Neural progenitor cell (in vitro differentiated cells): ENCODE data around the gene MDN1. TPM values are rescaled to one million over a fixed set of nuclear protein-coding genes. Genes with fewer than 3 reads are reported as not detected.

Experiments used
- DNase-seq: peaks from one replicate; pipeline ENCODE4 v3.0.0-alpha.2; 2016; ENCODE audit warnings: low spot score
- H2AFZ ChIP-seq: fragments of 200-600 bp; sonication (generic); replicated peaks from 2 replicates; pipeline ENCODE4 v1.6.1; 2016; ENCODE audit warnings: antibody characterized with exemption
- H3F3A ChIP-seq: fragments of 200-600 bp; sonication (generic); 2 replicates; pipeline ENCODE4 v1.6.1; 2016; ENCODE audit warnings: antibody characterized with exemption, low read depth
- H3K27ac ChIP-seq: fragments of 200-600 bp; sonication (generic); 2 replicates; pipeline ENCODE4 v1.5.1; 2016; ENCODE audit warnings: mild to moderate bottlenecking
- H3K27me3 ChIP-seq: fragments of 200-600 bp; sonication (generic); 2 replicates; pipeline ENCODE4 v1.6.1; 2016; ENCODE audit warnings: mild to moderate bottlenecking, moderate library complexity
- H3K36me3 ChIP-seq: fragments of 200-600 bp; sonication (generic); 2 replicates; pipeline ENCODE4 v1.5.1; 2016
- H3K4me1 ChIP-seq: fragments of 200-600 bp; sonication (generic); 2 replicates; pipeline ENCODE4 v1.6.1; 2016; ENCODE audit warnings: mixed run types
- H3K4me2 ChIP-seq: fragments of 200-600 bp; sonication (generic); 2 replicates; pipeline ENCODE4 v1.6.1; 2016
- H3K4me3 ChIP-seq: fragments of 200-600 bp; sonication (generic); 2 replicates; pipeline ENCODE4 v1.5.1; 2016
- H3K79me2 ChIP-seq: fragments of 200-600 bp; sonication (generic); 2 replicates; pipeline ENCODE4 v1.6.1; 2016; ENCODE audit warnings: low read depth
- H3K9ac ChIP-seq: fragments of 200-600 bp; sonication (generic); 2 replicates; pipeline ENCODE4 v1.6.1; 2016
- H3K9me3 ChIP-seq: fragments of 200-600 bp; sonication (generic); 2 replicates; pipeline ENCODE4 v1.5.1; 2016; ENCODE audit warnings: low read depth
- H4K20me1 ChIP-seq: fragments of 200-600 bp; sonication (generic); 2 replicates; pipeline ENCODE4 v1.6.1; 2016; ENCODE audit warnings: low read depth
- H3K27ac Mint-ChIP-seq: 3 replicates; pipeline ENCODE4 v1.8.0; 2021; ENCODE audit warnings: mixed read lengths
- H3K27me3 Mint-ChIP-seq: 2 replicates; pipeline ENCODE4 v1.8.0; 2022; ENCODE audit warnings: low read depth, mild to moderate bottlenecking, inconsistent platforms, moderate library complexity, mixed read lengths; ENCODE audit not compliant: insufficient read depth
- H3K36me3 Mint-ChIP-seq: 3 replicates; pipeline ENCODE4 v1.8.0; 2021; ENCODE audit warnings: mixed read lengths
- H3K4me1 Mint-ChIP-seq: 3 replicates; pipeline ENCODE4 v1.8.0; 2021; ENCODE audit warnings: mixed read lengths
- H3K4me3 Mint-ChIP-seq: 3 replicates; pipeline ENCODE4 v1.8.0; 2021; ENCODE audit warnings: mild to moderate bottlenecking, moderate library complexity, mixed read lengths
- H3K9me3 Mint-ChIP-seq: 3 replicates; pipeline ENCODE4 v1.8.0; 2020; ENCODE audit warnings: mixed read lengths
- EZH2 ChIP-seq: fragments of 200-600 bp; sonication (generic); IDR thresholded peaks from 2 replicates; pipeline ENCODE4 v1.6.1; 2017; ENCODE audit warnings: antibody characterized with exemption, mild to moderate bottlenecking, moderate library complexity
- EZH2phosphoT487 ChIP-seq: fragments of 200-600 bp; sonication (generic); IDR thresholded peaks from 2 replicates; pipeline ENCODE4 v1.6.1; 2017; ENCODE audit warnings: antibody characterized with exemption
- total RNA-seq: library from RNA; depleted of rRNA; stranded (reverse); fragments of >200 nt; gene quantifications from 2 replicates; pipeline ENCODE4 v1.2.3, GENCODE V29; 2015; ENCODE audit warnings: low replicate concordance
- TF ChIP-seq, protein P1 (sequence below): fragments of 200-600 bp; sonication (generic); IDR thresholded peaks from 2 replicates; pipeline ENCODE4 v1.5.1; 2017; ENCODE audit warnings: antibody characterized with exemption, mild to moderate bottlenecking

MDN1 gene
- total RNA-seq, 1 donor from 2014 or later, result 40.7 TPM

DNA sequence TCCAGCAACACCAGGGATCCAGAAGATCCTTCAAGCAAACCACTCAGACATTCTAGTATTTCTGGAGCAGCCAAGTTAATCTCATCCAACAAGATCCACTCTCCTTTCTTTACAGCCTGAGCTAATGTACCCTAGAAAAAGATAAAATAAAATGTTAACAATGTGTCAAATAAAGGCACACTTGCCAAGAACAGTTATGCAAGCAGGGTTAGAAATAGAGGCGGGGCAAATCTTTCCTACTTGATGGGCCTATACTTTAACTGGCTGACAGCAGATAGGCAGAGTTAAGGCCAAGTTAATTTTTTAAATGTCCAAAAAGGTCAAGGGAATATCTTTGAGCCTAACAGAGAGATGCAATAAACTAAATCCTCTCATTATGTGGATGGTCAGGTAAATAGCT lies 60.8 kb downstream of the MDN1 start:
- peaks cover 9% of the 10 kb centered on the region for H3K36me3 ChIP-seq
- Mint-ChIP-seq H3K27me3 (no peaks in the 10 kb centered on the region), H3K4me1 (no peaks in the 10 kb centered on the region), H3K9me3 (no peaks in the 10 kb centered on the region), H3K27ac (no peak overlapping the region), H3K4me3 (no peak overlapping the region), H3K36me3 (peaks cover 26% of the 10 kb centered on the region)
- no peaks in the 10 kb centered on the region for H4K20me1 ChIP-seq
- no peak for TF ChIP-seq EZH2
- no peak for TF ChIP-seq EZH2phosphoT487
- TF ChIP-seq, protein P1, sequence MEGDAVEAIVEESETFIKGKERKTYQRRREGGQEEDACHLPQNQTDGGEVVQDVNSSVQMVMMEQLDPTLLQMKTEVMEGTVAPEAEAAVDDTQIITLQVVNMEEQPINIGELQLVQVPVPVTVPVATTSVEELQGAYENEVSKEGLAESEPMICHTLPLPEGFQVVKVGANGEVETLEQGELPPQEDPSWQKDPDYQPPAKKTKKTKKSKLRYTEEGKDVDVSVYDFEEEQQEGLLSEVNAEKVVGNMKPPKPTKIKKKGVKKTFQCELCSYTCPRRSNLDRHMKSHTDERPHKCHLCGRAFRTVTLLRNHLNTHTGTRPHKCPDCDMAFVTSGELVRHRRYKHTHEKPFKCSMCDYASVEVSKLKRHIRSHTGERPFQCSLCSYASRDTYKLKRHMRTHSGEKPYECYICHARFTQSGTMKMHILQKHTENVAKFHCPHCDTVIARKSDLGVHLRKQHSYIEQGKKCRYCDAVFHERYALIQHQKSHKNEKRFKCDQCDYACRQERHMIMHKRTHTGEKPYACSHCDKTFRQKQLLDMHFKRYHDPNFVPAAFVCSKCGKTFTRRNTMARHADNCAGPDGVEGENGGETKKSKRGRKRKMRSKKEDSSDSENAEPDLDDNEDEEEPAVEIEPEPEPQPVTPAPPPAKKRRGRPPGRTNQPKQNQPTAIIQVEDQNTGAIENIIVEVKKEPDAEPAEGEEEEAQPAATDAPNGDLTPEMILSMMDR, result no peak
- no peaks in the 10 kb centered on the region for H3K9me3 ChIP-seq
- H3K27me3 ChIP-seq, result no peaks in the 10 kb centered on the region
- H3K79me2 ChIP-seq, result no peaks in the 10 kb centered on the region
- no peak overlapping the region for H2AFZ ChIP-seq
- H3K4me2 ChIP-seq, result no peak overlapping the region
- H3K4me1 ChIP-seq, result no peaks in the 10 kb centered on the region
- no peak overlapping the region for H3K27ac ChIP-seq
- H3F3A ChIP-seq, result no peaks in the 10 kb centered on the region
- H3K9ac ChIP-seq, result no peak overlapping the region
- no peak overlapping the region for H3K4me3 ChIP-seq
- no peak for DNase-seq

DNA sequence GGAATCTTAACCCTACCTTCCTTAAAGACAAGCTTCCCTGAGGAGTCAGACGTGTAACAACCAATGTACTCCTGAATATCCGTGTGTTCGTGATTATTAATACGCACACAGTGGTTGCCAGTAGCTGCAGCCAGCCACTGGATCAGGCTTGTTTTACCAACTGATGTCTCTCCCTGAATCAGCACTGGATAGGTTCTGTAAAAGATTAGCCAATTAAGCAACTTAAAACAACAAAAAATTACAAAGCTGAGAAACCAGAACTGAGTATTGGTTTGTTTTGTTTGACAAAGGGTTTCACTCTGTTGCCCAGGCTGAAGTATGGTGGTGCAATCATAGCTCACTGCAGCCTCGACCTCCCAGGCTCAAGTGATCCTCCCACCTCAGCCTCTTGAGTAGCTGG lies 69.3 kb downstream of the MDN1 start:
- H3K27me3 ChIP-seq, result no peaks in the 10 kb centered on the region
- Mint-ChIP-seq H3K27me3 (peaks cover 2% of the 10 kb centered on the region), H3K27ac (no peak overlapping the region), H3K4me1 (no peaks in the 10 kb centered on the region), H3K36me3 (peaks cover 24% of the 10 kb centered on the region), H3K9me3 (no peaks in the 10 kb centered on the region), H3K4me3 (no peak overlapping the region)
- H3F3A ChIP-seq, result no peaks in the 10 kb centered on the region
- H3K4me3 ChIP-seq, result no peak overlapping the region
- H3K9ac ChIP-seq, result no peak overlapping the region
- no peaks in the 10 kb centered on the region for H3K9me3 ChIP-seq
- TF ChIP-seq, protein P1, result no peak
- TF ChIP-seq EZH2phosphoT487 (no peak), EZH2 (no peak)
- no peak overlapping the region for H3K4me2 ChIP-seq
- no peak overlapping the region for H2AFZ ChIP-seq
- H4K20me1 ChIP-seq, result no peaks in the 10 kb centered on the region
- peaks cover 6% of the 10 kb centered on the region for H3K36me3 ChIP-seq
- DNase-seq, result no peak
- H3K79me2 ChIP-seq, result no peaks in the 10 kb centered on the region
- no peak overlapping the region for H3K27ac ChIP-seq
- H3K4me1 ChIP-seq, result no peaks in the 10 kb centered on the region

DNA sequence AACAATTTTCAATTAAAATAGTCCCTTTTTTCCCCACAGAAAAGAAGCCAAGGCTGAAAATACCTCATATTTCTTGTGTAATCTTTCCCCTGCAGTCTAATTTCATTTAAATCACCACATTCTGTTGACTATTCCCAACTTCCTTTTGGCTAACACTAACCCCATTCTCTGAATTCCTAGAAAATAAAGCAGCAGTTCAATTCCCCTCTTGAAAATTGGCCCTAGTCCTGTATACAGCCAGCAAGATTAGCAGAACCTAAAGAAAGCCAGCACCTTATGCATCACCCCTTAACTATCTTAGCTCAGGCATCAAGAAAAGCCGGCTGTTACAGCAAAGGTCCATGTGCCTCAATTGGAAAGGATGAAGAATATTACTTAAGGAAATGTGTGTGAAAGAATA lies 69.7 kb downstream of the MDN1 start:
- H3K9me3 Mint-ChIP-seq, result no peaks in the 10 kb centered on the region
- peaks cover 24% of the 10 kb centered on the region for H3K36me3 Mint-ChIP-seq
- H3K9me3 ChIP-seq, result no peaks in the 10 kb centered on the region
- no peak for DNase-seq
- H3K4me1 Mint-ChIP-seq, result no peaks in the 10 kb centered on the region
- TF ChIP-seq EZH2 (no peak), EZH2phosphoT487 (no peak)
- TF ChIP-seq, protein P1, result no peak
- no peak overlapping the region for H3K4me2 ChIP-seq
- no peak overlapping the region for H3K4me3 Mint-ChIP-seq
- H3K27ac ChIP-seq, result no peak overlapping the region
- H3K36me3 ChIP-seq, result peaks cover 6% of the 10 kb centered on the region
- no peaks in the 10 kb centered on the region for H3K27me3 ChIP-seq
- H3K27ac Mint-ChIP-seq, result no peak overlapping the region
- H3F3A ChIP-seq, result no peaks in the 10 kb centered on the region
- no peak overlapping the region for H3K9ac ChIP-seq
- H3K4me1 ChIP-seq, result no peaks in the 10 kb centered on the region
- no peak overlapping the region for H3K4me3 ChIP-seq
- H4K20me1 ChIP-seq, result no peaks in the 10 kb centered on the region
- no peaks in the 10 kb centered on the region for H3K79me2 ChIP-seq
- H3K27me3 Mint-ChIP-seq, result peaks cover 2% of the 10 kb centered on the region
- no peak overlapping the region for H2AFZ ChIP-seq

DNA sequence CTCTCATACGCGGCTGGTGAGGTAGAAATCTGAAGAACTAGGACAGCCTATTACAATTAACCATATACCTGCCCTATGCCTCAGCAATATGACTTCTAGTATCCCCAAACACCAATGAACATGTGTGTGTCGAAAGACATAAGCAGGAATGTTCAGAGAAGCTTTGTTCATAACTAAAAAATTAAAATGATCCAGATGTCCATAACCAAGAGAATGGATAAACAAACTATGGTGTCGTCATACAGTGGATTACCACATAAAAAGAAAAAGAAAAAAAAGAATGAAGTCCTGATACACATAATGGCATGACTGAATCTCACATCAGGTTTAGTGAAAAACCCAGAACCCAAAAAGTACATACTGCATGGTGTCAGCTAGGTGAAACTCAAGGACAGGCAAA lies 73.9 kb downstream of the MDN1 start:
- Histone ChIP-seq H3K4me3 (no peak overlapping the region), H3K27me3 (no peaks in the 10 kb centered on the region), H3K79me2 (no peaks in the 10 kb centered on the region), H4K20me1 (no peaks in the 10 kb centered on the region), H3K9ac (no peak overlapping the region), H3K4me1 (no peaks in the 10 kb centered on the region), H2AFZ (no peak overlapping the region), H3K9me3 (no peaks in the 10 kb centered on the region), H3K27ac (no peak overlapping the region), H3K4me2 (no peak overlapping the region), H3K36me3 (no peaks in the 10 kb centered on the region), H3F3A (no peaks in the 10 kb centered on the region)
- no peak overlapping the region for H3K27ac Mint-ChIP-seq
- H3K4me1 Mint-ChIP-seq, result no peaks in the 10 kb centered on the region
- peaks cover 36% of the 10 kb centered on the region for H3K36me3 Mint-ChIP-seq
- DNase-seq, result no peak
- no peak overlapping the region for H3K4me3 Mint-ChIP-seq
- TF ChIP-seq EZH2phosphoT487 (no peak), EZH2 (no peak)
- peaks cover 4% of the 10 kb centered on the region for H3K27me3 Mint-ChIP-seq
- no peaks in the 10 kb centered on the region for H3K9me3 Mint-ChIP-seq
